Measurements from ENCODE around the gene ATP1B3.
A peak's percentile ranks its signal among the peaks of the same experiment; 100 is the strongest.

The ATP1B3 gene

DNA sequence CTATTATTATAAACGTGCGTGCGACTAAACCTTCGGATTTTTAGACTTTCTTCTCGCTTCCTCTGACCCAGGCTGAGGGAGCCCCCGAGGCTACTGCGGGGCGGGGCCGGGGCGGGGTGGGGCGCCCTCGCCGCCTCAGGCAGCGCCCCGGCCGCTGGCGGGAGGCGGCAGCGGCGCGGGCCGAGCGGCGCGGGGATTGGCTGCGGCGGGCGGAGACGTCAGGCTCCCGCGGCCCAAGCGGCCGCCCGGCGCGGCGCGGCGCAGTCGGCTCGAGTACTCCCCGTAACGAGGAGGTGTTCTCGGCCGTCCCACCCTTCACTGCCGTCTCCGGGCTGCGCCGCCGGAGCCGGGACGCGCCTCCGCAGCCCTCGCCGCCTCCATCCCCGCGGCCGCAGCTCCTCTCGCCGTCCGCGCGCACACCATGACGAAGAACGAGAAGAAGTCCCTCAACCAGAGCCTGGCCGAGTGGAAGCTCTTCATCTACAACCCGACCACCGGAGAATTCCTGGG is at the start of gene ATP1B3:
Gene ATP1B3 (plus strand): TSS at position 263 of the 510 bp plus-strand sequence. CDS start 159 bp downstream, at position 422.
- DNase-seq: peak; percentile 64
- H3K4me3 ChIP-seq (ENCODE audit: low read depth, low read length): peak within 1 kb of the TSS; percentile 81
- TF ChIP-seq, protein P1, sequence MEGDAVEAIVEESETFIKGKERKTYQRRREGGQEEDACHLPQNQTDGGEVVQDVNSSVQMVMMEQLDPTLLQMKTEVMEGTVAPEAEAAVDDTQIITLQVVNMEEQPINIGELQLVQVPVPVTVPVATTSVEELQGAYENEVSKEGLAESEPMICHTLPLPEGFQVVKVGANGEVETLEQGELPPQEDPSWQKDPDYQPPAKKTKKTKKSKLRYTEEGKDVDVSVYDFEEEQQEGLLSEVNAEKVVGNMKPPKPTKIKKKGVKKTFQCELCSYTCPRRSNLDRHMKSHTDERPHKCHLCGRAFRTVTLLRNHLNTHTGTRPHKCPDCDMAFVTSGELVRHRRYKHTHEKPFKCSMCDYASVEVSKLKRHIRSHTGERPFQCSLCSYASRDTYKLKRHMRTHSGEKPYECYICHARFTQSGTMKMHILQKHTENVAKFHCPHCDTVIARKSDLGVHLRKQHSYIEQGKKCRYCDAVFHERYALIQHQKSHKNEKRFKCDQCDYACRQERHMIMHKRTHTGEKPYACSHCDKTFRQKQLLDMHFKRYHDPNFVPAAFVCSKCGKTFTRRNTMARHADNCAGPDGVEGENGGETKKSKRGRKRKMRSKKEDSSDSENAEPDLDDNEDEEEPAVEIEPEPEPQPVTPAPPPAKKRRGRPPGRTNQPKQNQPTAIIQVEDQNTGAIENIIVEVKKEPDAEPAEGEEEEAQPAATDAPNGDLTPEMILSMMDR (IDR thresholded peaks at IDR 0.05; ENCODE audit: low read depth, low read length, missing control alignments): no peak
- peak within 1 kb of the TSS; percentile 88 for H3K27ac ChIP-seq
- in situ Hi-C loops (cut with HindIII; ENCODE audit: low pct_ligation_motif_present, low sequenced_read_pairs): no loop called here
- no peaks in the 10 kb centered on the region for H3K36me3 ChIP-seq (replicated peaks)
- H3K27me3 ChIP-seq (replicated peaks): no peaks in the 10 kb centered on the region

DNA sequence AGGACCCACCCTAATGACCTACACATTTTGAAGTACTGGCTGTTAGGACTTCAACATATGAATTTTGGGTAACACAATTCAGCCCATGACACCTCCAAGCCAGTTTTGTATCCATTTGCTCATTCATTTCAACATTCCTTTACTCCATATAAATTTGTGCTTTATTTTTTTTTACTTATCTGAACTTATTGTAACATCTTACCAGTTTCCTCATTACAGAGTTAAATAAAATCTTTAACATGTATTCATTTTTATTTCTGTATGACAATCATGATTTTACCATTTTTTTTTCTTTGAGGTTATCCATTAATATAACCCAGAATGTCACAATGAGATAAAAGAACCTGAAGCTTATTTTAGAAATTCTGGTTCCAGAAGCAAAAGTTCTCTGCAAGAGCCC is 48.0 kb upstream of the ATP1B3 start:
- H3K4me3 ChIP-seq (ENCODE audit: low read depth, low read length): no peak overlapping the region
- DNase-seq: no peak
- H3K36me3 ChIP-seq (replicated peaks): no peaks in the 10 kb centered on the region
- in situ Hi-C loops (cut with HindIII; ENCODE audit: low pct_ligation_motif_present, low sequenced_read_pairs): no loop called here
- no peak overlapping the region for H3K27ac ChIP-seq
- TF ChIP-seq, protein P1 (IDR thresholded peaks at IDR 0.05; ENCODE audit: low read depth, low read length, missing control alignments): no peak
- no peaks in the 10 kb centered on the region for H3K27me3 ChIP-seq (replicated peaks)

DNA sequence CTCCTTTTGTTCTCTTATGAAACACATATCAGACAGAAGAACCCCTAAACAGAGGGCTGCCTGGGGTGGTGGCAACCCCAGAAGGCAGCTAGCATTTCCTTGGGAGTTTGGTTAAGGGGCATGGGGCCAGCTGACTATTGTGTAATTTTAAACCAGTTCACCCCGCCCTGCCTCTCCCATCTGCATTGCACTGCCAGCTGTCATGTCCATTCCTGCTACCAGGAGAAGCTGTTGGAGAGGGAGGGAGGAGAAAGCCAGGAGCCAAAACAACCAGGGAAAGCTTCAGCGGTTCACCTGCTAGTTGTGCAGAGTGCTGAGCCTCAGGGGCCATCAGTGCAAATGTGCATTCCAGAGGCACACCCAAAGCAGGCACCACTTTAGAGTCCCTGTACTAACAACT is 47.6 kb upstream of the ATP1B3 start:
- Histone ChIP-seq H3K4me3 (ENCODE audit: low read depth, low read length) (no peak overlapping the region), H3K36me3 (replicated peaks) (no peaks in the 10 kb centered on the region), H3K27ac (no peak overlapping the region), H3K27me3 (replicated peaks) (no peaks in the 10 kb centered on the region)
- in situ Hi-C loops (cut with HindIII; ENCODE audit: low pct_ligation_motif_present, low sequenced_read_pairs): no loop called here
- DNase-seq: no peak
- TF ChIP-seq, protein P1 (IDR thresholded peaks at IDR 0.05; ENCODE audit: low read depth, low read length, missing control alignments): no peak

DNA sequence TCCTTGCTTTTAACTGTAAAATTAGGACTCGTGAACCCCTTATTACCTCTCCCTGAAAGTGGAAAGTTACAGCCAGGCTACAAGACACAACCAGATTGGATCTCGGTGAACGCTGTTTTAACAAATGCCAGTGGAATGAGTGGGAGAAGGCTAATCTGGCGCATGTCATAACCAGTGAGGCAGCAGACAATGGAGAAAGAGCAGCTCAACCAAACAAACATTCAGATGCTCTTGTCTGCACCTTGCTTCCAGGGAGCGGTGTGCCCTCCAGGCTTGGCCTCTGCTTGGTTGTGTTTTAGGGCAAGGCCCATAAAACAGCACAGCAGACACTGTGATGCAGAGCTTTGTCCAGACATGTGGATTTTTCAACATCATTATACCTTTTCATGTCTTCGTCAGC is 45.9 kb upstream of the ATP1B3 start:
- no peak for DNase-seq
- in situ Hi-C loops (cut with HindIII; ENCODE audit: low pct_ligation_motif_present, low sequenced_read_pairs): no loop called here

DNA sequence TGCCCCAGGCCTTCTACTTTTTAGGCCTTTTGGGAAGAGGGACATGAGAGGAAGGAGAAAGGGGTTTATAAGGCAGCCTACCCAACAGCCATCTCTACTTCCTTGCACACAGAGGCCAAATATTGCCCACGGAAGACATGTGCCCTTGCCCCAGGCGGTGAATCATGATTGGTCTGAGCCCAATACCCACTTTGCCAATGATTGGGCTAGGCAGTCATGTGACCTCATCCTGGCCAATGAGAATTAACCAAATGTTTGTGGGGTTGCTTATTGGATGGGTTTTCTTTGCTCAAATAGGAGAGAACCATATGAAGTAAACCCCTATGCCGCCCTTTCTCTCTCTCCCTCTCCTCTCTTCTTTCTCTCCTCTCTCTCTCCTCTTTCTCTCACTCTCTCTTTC is 42.2 kb upstream of the ATP1B3 start:
- TF ChIP-seq, protein P1 (IDR thresholded peaks at IDR 0.05; ENCODE audit: low read depth, low read length, missing control alignments): no peak
- in situ Hi-C loops (cut with HindIII; ENCODE audit: low pct_ligation_motif_present, low sequenced_read_pairs): no loop called here
- Histone ChIP-seq H3K4me3 (ENCODE audit: low read depth, low read length) (no peak overlapping the region), H3K27me3 (replicated peaks) (no peaks in the 10 kb centered on the region), H3K36me3 (replicated peaks) (no peaks in the 10 kb centered on the region), H3K27ac (no peak overlapping the region)
- DNase-seq: no peak

More for the DNA sequence above, 45.9 kb upstream of the ATP1B3 start:
- Histone ChIP-seq H3K27me3 (replicated peaks) (no peaks in the 10 kb centered on the region), H3K27ac (no peak overlapping the region), H3K4me3 (ENCODE audit: low read depth, low read length) (no peak overlapping the region), H3K36me3 (replicated peaks) (no peaks in the 10 kb centered on the region)
- TF ChIP-seq, protein P1 (IDR thresholded peaks at IDR 0.05; ENCODE audit: low read depth, low read length, missing control alignments): no peak

Measured in brain microvascular endothelial cell (primary cell).